Measurements from ENCODE around the gene TNXB.
"Not testable (repeated sequence)": the region's sequence is repeated elsewhere in the genome, so short reads cannot be mapped to it uniquely, and the experiment has no call there.

GRCh38 chr6:32028631-32029030 is 80.5 kb downstream of the TNXB start:
- not testable (repeated sequence) for TF ChIP-seq CTCF (conservative IDR thresholded peaks at IDR 0.05 in 1 of 2, IDR thresholded peaks at IDR 0.05 in 1 of 2; ENCODE audit: low read depth in 1 of 2, low read length in 2 of 2); EZH2 (IDR thresholded peaks at IDR 0.05; ENCODE audit: low read length, missing control alignments)
